HG03521 (cell line): ENCODE data around the gene LIF.
A peak's percentile ranks its signal among the peaks of the same experiment; 100 is the strongest.

ENCODE experiments used
- ATAC-seq: cut with Tn5 transposase; IDR thresholded peaks from one replicate; pipeline ENCODE4 v1.9.1; 2021; ENCODE audit warnings: mild to moderate bottlenecking, moderate library complexity; ENCODE audit not compliant: unreplicated experiment

Gene LIF

DNA sequence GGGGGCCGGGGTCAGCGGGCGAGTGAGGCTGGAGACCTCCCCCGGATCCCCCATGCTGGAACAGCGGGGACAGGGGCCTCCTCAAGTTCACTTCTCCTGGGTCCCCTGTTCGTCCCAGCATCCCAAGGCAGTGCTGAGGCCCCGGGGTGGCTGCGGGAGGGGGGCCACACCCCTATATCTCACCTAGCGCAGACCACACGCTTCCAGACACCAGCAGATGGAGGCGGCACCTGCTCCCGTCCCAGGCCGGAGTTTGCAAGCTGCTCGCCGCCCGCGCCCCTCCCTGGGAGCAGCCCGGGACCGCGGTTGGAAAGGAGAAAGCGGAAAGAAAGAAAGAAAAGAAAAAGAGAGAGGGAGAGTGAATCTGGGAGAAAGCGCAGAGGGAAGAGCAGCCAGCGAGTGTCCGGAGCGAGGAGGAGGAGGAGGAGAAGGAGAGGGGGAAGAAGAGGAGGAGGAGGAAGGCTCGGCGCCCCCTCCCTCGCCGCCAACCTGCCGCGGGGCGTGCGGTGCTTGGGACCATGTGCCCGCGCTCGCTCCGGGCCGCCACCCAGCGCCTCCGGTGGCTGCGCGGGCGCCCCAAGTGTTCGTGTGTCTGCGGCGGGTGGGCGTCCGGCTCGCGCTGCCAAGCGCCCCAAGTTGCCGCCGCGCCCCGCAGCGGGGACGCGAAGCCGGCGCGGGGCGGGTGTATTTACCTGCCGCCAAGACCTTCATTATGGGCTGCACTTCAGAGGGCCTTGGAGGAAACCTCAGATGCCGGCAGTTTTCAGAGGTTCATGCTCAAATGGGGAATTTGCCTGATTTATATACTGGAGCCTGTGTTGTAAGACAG lies at the start of gene LIF:
TSS of gene LIF (minus strand) at position 775 of the 829 bp plus-strand sequence. CDS start at position 711, 64 bp downstream.
- no peak for ATAC-seq

GRCh38 chr22:30296324-30296723 lies 49.8 kb upstream of the LIF start:
- ATAC-seq: no peak

DNA sequence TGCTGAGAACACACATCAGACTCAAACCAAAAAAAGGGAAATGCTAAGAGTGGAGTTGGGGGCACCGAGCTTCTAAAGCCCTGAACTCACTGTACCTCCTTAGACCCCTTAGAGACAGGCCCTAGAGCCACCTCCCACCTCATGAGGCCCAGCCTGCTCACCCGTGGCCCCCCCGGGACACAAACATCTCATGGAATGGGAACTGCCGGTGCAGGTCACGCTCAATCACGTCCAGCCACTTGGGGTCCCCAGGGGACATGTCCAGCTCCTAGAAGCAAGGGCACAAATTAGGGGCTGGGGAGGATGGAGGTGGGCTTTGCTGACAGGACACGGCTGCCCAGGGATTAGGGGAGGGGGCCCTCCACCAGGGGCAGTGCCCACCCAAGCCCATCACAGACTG lies 49.0 kb upstream of the LIF start:
- ATAC-seq: no peak

DNA sequence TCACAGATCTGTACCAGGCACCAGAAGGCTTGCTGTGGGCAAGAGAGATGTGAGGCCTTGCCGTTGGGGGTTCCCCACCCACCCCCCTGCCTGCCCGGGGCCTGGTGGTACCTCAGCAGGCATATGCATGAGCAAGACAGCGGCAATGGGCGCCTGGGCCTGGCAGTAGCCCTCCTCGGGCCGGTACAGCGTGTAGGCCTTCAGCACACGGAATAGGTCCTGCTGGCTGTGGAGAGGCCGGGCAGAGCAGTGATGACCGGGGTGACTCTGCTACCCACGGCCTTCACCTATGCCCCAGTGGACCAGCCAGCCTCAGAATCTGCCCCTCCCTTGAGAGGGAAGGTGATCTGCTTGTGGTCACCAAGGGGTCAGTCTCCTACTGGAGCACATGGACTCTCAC lies 48.3 kb upstream of the LIF start:
- ATAC-seq: no peak

GRCh38 chr22:30294066-30294465 lies 47.5 kb upstream of the LIF start:
- no peak for ATAC-seq

DNA sequence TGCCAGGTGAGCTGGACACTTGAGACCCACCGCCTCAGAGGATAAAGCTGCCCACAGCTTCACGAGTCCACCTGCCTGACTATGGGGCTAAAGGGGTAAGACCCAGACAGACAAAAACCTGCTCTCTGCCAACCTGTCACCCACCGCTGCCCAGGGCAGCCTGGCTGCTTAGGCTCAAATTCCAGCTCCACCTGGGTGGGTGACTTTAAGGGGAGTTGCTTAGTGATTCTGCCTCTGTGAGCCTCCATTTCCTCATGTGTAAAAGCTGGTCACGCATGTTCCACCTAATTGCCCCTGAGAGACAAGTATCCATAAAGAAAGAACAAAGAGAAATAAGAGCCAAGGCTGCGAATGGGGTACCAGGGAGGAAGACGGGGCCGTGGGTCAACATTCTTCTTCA lies 46.5 kb upstream of the LIF start:
- no peak for ATAC-seq

DNA sequence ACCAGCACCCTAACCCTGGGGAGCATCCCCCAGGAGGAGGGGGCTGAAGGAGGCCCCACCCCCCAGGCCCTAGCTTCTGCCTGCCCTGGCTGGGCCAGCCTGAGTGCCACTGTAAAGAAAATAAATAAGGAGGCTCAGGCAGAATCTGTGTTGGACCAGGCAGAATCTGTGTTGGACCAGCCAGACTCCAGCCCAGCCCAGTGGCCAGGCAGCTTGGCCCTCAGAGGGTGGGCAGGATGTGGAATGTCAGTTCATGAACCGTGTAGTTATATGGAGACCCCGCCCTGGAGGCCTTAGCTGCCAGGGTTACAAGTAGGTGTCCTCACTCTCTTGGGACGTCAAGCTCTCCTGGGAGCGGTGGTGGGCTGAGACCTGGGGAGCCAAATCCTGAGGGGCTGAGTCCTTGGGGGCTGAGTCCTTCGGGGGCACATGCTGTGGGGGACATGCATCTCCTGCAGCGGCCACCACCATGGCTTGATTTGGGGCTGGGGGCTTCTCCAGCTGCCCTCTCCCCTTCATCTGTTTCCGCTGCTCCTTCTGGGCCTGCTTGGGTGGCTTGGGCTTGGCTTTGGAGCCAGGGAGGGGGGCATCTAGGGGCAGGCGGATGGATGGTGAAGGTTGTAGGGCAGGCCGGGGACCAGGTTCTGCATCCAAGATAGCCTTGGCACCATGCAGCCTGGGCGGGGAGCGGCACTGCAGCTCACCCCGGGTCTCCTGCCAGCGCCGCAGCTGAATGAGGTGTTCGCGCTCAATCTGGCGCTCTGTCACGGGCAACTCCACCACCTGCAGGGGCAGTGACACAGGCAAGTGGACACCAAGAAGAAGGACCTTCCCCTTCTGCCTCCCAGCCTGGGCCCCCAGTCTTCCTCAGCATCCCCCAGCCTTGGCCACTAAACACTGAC lies 45.8 kb upstream of the LIF start:
- no peak for ATAC-seq

DNA sequence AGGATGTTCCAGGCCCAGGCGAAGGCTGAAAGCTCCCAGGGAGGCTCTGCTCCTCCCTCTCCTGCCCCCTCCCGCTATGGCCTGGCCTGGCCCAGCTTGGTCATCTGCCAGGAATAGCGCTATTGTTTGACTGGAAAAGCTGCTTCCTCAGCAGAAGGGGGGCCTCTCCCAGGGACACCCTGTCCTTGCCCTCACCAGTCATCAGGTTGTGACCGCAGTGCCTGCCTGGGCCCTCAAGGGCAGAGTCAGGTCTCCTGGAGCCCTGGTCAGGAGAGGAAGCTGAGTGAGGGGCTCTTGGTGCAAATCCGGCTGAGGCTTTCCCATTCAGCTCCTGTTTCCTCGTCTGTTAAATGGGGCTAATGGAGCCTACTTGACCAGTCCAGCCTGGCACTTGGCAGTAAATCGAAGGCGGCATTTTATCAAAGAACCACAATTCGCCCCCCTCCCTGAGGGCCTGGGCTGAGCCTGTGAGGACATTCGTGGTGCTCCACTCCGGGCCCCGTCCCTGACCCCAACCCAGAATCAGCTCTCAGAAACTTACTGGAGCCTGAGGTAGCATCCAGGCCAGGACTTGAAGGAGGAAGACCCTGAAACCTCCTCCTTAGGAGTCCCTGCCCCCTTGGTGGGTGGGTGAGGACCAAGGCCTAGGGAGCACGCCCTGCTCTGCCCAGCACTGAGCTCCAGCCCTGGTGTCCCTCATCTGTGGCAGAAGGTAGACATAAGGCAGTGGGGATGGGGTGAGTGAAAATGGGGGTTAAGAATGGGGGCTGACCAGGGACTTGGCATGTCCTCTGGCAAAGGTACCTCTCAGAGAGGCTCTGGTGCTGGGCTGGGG lies 44.7 kb upstream of the LIF start:
- no peak for ATAC-seq

DNA sequence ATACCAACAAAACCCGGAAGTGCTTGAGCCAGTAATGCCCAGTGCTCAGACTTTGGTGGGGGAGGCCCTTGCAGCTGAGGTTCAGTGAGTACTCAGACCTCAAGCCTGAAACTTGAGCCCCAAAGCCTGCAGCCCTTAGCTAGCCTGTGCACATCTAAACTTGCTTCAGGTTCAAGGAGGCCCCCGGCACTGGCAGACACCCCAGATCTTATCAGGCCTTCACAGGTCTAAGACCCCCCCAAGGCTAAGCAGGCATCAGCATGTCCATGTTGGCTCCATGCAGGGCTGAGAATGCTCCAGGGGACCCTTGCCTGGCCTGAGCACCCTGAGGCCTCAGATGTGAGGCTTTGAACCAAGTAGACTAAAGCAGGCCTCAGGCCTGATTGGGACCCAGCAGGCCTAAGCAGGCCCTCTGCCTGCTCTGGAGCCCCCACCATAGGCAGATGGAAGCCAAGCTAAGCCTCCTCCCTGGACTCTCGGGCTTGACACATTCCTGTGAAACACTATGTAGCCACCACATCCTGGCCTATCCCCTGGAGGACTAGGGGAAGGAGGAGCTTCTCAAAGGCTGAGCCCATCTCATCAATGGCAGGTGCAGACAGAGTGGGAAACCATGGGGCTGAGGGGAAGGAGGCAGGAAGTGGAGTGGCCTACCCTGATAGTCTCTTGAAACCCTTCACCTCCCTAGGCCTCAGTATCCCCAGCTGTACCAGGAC lies 43.9 kb upstream of the LIF start:
- ATAC-seq: no peak

- no peak for ATAC-seq
Measured at GRCh38 chr22:30289980-30290313, 43.4 kb upstream of the LIF start.

- ATAC-seq: peak; percentile 61
Measured at GRCh38 chr22:30289141-30289979, 42.8 kb upstream of the LIF start, which contains the start of gene CASTOR1. CASTOR1 (minus strand) TSS chr22:30289505; CDS start chr22:30289497, 8 bp downstream.

- ATAC-seq: no peak
Measured at GRCh38 chr22:30288419-30289140, 42.0 kb upstream of the LIF start.

- no peak for ATAC-seq
Measured at GRCh38 chr22:30287648-30288418, 41.3 kb upstream of the LIF start.

- no peak for ATAC-seq
Measured at GRCh38 chr22:30286813-30287647, 40.5 kb upstream of the LIF start.

DNA sequence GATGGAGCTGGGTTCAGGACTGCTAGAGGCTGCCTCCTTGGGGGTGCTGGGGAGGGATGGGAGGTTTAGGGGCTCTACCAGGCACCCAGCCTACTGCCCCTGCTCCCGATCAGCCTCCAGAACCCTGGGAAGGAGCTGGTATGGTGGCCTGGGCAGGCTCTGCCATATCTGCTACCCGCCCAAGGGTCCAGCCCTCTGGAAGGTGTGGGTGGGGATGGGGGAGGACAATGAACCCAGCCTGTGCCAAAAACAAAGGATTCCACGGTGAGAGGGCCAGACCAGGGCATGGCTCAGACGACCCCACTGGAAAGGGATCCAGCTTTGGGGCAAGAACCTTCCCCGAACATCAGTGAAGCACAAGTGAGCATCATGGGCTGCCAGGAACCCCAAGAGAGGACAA lies 39.8 kb upstream of the LIF start:
- no peak for ATAC-seq

GRCh38 chr22:30285846-30286200 lies 39.3 kb upstream of the LIF start:
- ATAC-seq: no peak

GRCh38 chr22:30285176-30285845 lies 38.8 kb upstream of the LIF start:
- no peak for ATAC-seq
